Cortex of kidney (tissue), 1 donor: ENCODE results near the gene CHRNA7.
"Not testable (repeated sequence)": the region's sequence is repeated elsewhere in the genome, so short reads cannot be mapped to it uniquely, and the experiment has no call there.

Experiments used
- DNase-seq: peaks from one replicate; lab custom pipeline; 2025; lab: John Stamatoyannopoulos, UW

The CHRNA7 gene

DNA sequence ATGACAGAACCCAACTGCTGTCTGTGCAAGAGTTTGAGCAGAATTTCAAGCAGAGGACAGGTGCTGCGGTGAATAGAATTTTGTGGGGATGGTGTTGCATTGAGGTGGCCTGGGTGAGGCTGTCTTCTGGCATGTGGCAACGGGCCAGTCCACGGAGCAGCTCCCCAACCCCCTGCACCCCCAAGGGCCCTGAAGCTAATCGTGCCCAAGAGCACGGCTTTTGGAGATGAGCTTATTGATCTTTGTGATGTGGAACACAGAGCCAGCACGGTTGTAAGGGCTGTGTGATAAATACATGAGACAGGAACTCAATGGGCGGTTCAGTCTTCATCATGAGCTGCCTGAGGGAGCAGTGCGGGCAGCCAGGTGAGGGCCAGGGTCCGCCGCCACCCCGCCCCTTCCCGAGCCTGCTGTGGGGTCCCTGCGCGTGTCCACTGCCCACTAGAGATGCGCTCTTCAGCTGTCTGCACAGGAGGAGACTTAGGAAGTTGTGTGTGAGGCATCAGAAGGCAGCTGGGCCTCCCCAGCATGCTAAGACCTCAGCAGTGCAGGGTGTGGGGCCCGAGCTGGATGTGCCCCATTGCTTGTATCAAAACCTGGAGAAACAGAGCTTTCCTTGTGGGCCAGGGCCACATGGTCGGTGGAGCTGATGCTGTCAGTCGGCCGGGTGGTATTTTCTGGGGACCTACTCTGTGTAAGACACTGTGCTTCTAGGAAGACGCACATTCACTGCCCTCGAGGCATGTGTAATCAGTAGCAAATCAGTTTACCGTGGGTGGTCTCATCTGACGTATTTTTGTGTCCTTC lies 90.5 kb downstream of the CHRNA7 start:
- no peak for DNase-seq

DNA sequence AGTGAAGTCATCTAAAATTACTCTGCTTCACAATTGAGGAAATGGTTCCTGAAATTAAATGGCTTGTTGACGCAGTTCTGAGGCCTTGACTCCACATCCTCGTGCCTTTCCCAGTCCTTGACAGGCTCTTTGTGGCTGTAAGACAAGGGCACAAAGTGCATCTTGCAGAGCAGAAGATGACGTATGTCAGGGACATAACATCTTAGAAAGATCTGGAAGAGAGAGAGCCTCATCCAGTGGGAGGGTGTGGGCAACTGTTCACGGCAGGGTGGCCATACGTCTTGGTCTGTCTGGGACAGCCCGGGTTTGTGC lies 91.0 kb downstream of the CHRNA7 start:
- no peak for DNase-seq

DNA sequence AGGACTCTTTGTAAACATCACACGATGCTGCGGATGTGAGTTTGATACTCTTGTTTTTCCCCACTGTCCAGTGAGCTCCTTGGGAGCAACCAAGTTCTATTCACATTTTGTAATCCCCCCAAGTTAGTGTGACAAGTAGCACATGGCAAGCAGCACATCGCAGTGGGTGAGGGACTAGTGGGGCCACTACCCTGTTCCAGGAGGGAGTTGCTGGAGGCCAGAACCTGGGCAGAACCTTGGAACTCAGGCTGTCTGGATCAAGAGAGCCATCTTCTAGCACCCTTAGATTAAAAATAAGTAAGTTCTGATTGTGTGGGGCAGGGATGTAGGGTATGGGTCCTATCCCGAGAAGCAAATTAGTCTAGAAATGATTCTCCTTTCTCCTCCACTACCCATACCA lies 91.7 kb downstream of the CHRNA7 start:
- DNase-seq = no peak

DNA sequence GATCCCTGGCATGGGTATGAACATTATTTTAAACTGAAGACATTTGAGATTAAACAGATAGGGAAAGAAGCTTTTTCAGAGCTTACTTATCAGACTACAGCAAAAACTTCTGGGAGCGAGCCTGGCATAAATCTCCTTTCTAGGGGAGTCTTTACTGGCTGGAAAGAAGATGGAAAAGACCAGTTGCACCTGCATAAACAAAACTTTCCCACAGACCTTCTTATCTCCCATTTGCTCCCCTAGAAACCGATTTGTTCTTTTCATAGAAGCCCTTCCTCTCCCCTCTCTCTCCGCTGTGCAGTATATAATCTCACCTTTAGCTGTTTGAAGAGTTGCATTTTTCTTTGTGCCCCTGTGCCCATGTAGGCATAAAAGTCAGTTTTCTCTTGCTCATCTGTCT lies 93.2 kb downstream of the CHRNA7 start:
- DNase-seq = no peak

DNA sequence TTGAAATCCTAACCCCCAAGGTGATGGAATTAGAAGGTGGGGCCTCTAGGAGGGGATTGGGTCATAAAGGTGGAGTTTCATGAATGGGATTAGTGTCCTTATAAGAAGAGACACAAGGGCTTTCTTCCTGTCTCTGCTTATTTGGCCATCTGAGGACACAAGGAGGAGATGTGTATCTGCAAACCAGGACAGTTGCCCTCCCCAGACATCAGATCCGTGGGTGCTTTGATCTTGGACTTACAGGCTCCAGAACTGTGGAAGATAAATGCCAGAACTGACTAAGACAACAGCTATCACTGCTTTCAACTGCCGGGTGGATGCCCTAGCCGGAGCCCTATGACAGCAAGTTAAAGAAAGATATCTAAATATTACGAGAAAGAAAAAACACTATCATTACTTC lies 94.4 kb downstream of the CHRNA7 start:
- no peak for DNase-seq

DNA sequence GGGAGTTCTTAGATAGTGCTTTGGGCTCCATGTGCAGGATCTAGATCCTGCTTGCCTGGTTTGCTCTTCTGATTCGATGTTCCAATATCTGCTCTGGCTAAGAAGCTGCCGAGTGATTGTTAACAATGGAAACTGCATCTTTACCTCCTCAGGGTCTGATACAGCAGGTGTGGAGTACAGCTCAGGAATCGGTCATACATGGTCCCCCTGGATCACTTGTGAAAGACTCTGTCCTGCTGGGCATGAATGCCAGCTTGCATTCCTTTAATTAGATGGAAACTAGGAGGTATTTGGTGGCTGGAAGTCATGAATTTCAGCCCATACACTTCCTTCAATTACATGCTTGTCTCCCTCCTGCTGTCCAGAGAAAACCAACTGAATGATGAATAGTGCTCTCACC lies 95.3 kb downstream of the CHRNA7 start:
- no peak for DNase-seq

DNA sequence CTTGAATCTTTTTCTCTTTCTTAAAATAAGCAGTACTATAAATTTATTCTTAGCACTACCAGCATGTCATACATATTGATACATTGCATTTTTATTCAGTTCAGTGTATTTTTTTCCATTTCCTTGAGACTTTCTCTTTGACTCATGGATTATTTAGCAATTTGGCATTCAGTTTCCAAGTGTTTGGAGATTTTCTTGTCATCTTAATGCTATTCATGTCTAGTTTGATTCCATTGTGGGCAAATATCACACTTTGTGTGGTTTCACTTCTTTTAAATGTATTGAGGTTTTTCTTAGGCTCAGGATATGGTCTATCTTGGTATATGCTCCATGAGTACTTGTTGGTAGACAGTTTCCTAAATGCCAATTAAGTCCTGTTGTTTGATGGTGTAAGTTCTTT lies 99.5 kb downstream of the CHRNA7 start:
- DNase-seq = no peak

DNA sequence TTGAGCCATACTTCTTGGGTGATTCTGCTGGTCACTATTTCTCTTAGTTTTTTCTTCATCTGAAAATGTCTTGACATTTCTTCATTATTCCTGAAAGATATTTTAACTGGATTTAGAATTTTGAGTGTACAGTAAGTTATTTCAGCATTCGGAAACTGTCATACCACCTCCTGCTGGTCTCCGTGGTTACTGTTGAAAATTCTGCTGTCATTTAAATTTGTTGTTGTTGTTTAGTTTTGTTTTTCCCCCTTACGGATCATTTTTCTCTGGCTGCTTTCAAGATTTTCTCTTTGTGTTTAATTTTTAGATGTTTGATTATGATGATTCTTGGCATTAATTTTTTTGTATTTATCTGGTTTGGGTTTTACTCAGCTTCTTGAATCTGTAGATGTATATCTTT lies 100.5 kb downstream of the CHRNA7 start:
- no peak for DNase-seq

DNA sequence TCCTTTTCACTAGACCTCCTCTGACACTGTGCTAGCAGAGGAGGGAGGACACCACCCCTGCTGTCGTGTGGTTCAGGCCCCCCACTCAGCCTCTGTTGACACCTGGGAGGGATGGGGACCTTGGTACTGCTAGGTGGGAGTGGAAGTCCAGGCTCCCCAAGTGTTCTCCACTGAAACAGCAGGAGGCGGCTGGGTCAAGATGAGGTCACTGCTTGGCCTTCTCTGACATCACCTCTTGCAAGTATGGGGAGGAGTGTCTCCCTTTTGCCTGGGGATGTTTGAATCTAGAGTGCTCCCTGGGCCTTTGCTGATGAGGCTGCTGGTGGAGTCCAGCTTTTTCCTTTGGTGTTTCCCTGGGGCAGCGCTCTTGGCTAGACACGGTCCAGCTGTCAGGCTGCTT lies 101.5 kb downstream of the CHRNA7 start:
- no peak for DNase-seq

DNA sequence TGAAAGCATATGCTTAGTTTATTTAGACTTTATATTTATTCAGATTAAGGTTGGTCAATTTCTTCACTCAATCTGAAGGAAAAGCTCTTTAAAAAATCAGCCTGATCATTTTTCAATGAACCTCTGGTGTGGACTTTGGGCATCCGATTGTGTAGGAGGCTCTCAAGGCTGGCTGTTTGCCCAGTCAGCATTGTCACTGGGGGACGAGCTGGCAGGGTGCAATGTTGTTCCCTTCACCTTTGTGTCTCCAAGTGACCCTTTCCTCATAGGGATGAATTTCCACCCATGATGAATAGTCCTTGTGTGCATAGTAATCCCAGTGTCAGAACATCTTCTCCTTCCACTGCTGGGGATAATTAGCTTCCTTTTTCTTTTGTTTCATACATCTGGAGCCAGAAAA lies 102.5 kb downstream of the CHRNA7 start:
- no peak for DNase-seq

DNA sequence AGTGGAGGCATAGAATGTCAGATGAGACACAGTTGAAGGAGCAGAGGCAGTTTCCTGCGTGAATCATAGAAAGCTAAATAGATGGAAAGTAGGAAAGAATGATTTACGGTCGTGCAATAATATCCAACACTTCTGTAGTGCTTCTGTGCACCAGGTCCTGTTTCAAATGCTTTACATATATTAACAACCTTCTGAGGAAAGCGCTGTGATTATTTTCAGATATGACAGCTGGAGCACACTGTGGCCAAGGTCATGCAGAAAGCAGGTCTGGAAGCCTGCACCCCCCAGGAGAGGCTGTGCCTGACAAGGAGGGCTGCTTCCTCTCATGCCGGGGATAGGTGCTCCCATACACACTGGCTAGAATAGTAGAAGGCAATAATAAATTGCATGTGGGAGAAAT lies 104.5 kb downstream of the CHRNA7 start:
- DNase-seq = no peak

DNA sequence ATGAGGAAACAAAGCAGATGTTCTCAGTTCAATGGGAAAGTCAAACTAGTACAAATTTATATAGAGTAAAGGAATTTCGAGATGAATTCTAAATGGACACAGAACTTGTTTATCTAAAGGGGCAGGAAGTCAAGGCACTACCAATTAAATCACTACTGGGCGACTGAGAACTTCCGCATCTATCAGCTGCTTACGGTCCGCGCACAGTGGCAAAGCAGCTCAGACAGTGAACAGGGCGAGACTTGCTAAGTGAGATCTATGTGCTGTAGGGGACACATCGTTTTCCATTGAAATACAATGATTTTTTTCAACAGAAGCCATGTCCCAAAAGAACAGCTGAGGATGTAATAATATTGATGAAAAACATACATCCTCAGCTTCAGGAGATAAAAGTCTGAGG lies 105.0 kb downstream of the CHRNA7 start:
- DNase-seq = no peak

DNA sequence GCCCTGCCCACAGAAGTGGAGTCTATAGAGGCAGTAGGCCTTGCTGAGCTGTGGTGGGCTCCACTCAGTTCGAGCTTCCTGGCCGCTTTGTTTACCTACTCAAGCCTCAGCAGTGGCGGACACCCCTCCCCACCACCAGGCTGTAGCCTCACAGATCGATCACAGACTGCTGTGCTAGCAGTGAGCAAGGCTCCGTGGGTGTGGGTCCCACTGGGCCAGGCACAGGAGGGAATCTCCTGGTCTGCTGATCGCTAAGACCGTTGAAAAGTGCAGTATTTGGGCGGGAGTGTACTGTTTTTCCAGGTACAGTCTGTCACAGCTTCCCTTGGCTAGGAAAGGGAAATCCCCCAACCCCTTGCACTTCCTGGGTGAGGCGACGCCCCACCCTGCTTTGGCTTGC lies 115.2 kb downstream of the CHRNA7 start:
- DNase-seq = not testable (repeated sequence)

DNA sequence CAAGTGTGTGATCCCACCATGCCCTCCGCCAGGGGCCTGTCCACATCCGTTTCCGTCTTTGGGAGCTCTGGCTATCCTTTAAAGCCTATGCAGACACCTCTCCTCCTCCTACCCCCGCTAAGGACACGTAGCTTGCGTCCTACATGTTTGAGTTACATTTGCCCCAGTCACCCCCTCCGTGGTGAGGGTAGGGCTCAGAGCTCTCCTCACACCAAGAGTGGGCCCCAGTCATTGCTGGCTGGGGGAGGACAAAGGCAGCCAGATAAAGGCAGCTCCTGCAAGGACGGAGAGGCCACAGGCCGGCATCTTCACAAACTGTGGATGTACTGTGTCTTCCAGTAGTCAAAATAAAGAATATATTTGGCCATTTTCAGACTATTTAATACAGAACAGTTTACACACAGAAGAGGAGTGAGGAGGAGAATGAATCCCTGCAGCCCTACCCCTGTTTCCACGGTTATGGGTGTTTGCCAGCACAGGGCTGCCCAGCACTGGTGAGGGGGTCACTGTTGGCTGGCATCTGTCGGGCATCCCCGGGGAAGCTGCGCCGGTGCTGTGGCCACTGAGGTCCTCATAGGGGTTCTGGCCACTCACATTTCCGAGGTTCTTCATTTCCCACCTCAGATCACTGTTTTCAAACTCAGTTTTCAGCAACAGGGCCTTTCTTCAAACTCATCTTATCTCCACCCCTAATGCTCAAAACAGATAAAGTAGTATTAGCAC lies 118.7 kb downstream of the CHRNA7 start:
- DNase-seq = no peak

DNA sequence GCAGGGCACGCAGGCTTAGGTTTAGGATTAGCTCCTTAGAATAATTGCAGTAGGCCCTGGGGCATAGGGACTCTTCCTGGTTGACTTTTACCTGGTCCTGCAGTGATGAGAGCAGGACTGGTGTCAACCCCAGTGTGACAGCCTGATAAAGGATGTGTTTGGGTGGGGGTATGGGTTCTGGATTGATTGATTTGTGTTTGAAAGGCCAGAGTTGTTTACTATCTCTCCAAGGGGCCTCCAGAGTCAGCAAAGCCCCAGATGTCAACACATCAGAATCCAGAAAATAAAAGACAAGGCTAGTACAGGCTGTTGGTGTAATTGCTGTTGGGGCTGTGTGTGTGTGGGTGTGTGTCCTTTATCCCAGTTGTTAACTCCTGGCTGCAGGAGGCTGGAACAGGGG lies 122.3 kb downstream of the CHRNA7 start:
- no peak for DNase-seq

DNA sequence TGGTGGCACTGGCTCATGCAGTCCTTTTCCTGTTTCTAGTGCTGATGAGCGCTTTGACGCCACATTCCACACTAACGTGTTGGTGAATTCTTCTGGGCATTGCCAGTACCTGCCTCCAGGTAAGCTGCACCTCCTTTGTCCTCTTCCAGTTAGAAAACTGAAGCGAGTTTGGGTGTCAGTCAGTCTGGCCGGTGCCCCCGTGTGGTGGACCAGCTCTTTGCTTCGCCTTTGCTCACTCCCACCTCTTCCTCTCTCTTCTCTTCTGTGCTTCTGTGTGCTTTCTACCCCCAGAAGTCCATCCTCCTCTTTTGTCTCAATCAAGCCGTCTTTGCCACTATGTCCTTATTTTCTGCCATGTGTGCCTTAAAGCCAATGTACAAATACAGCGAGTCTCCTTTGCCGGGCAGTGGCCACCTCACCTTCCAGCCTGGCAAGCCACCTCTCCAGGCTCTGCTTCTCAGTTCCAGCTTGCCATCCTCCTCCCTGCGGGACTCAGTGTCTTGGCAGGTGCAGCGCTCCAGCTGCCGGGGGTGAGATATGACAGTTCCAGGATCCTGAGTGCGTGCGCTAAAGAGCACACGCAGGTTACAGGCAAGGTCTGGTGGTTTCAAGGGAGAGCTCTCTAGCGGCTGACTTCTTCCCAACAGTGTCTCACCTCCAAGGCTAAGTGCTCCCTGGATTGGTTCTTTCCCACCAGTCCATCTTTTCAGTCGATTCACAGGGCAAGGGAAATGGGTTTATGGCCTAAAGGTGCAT lies 123.7 kb downstream of the CHRNA7 start:
- DNase-seq = not testable (repeated sequence)

DNA sequence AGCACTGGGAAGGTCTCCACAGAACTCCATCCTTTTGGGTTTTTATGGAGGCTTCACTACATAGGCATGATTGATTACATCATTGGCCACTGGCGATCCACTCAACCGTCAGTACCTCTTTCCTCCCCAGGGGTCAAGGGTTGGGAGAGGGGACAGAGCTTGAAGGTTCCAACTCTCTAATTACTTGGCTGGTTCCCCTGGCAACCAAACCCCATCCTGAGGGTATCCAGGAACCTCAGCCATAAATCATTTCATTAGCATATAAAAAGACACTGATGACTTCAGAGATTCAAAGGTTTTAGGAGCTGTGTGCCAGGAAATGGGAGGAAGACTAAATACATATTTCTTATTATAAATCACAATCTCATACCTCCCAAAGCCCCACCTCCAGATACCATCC lies 131.8 kb downstream of the CHRNA7 start:
- DNase-seq = not testable (repeated sequence)

DNA sequence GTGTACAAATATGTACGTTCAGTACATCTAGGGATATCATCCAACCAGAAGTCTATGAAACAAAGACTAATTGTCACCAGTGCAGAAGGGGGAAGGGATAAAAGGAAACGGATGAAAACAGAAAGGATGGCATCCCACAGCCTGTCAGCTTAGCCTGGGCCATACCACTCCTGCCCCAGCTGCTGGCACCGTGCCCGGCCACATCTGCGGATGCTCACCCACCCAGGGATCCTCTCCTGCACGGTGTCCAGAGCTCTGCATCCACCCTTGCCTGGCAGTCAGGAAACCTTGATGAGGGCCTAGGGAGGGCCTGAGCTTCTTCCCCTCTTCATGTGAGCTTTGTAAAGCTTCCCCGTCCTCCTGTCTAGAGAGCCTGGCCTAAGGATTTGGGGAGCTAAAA lies 133.8 kb downstream of the CHRNA7 start:
- DNase-seq = not testable (repeated sequence)

DNA sequence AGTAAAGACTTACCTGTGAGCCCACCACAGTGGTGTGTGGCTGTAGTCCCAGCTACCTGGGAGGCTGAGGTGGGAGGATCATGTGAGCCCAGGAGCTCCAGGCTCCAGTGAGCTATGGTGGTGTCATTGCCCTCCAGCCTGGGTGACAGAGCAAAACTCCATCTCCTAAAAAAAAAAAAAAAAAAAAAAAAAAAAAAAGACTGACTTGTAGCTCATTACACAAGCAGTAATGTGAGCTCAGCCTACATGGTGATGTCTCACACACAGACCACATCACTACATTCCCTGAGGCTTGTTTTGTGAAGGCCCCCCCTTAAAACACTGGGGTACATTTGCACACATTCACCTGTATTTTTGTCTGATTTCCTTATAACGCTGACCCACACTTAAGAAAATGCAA lies 134.4 kb downstream of the CHRNA7 start:
- not testable (repeated sequence) for DNase-seq

DNA sequence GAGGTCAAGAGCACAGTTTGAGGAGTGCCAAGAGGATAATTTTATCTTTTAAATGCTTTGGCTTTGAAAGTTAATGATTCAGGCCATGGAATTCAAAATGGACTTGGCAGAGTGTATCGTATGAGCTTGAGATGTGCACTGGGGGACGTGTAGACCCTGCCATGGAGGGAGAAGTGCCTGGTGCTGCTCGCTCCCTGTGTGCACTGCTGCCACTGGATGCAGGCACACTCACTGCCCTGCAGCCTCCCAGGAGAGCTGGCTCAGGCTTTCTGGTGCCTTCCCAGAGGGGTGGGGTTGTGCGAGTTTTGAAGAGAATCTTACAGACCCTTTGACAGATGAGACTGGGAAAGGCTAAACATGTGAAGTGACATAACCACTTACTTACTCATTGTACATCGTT lies 135.5 kb downstream of the CHRNA7 start:
- not testable (repeated sequence) for DNase-seq

DNA sequence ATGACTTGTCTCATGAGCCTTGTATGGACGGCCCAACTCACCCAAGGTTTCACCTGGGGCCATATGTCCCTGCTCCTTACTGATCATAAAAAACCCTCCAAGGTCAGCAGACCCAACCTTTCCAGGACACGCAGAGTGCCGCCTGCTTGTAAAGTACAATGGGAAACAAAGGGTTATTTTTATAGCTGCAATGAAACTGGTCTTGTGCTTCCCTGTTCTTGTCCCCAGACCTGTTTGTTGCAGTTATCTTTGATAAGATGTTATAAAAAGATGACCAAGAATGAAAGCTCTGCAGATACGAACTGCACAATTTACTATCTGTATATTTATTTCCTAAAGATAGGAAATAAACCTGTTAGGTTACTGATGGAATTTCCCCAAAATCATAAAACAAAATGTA lies 136.0 kb downstream of the CHRNA7 start:
- DNase-seq = not testable (repeated sequence)

DNA sequence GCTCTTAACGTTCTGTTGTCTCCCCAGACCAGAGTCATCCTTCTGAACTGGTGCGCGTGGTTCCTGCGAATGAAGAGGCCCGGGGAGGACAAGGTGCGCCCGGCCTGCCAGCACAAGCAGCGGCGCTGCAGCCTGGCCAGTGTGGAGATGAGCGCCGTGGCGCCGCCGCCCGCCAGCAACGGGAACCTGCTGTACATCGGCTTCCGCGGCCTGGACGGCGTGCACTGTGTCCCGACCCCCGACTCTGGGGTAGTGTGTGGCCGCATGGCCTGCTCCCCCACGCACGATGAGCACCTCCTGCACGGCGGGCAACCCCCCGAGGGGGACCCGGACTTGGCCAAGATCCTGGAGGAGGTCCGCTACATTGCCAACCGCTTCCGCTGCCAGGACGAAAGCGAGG lies 137.6 kb downstream of the CHRNA7 start:
- not testable (repeated sequence) for DNase-seq

DNA sequence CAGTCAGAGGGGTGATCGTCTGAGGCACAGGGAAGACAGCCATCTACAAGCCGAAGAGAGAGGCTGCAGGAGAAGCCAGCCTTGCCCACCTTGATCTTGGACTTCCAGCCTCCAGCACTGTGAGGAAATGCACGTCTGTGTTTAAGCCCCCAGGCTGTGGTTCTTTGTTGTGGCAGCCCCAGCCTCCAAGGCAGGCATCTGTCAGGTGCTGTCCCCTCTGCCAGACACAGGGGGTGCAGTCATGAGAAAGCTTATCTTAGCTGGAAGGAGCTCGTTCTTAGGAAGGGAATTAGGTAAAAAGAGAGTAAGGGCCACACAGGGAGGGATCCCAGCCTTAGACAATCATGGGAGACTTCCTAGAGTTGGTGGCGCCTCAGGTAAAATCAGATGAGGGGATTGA lies 150.3 kb downstream of the CHRNA7 start:
- not testable (repeated sequence) for DNase-seq
